Dermis blood vessel endothelial cell (primary cell): ENCODE measurements around the gene CCDC91. TPM values are rescaled to one million over a fixed set of nuclear protein-coding genes. Genes with fewer than 3 reads are reported as not detected.
"Not testable (repeated sequence)": the region's sequence is repeated elsewhere in the genome, so short reads cannot be mapped to it uniquely, and the experiment has no call there.

ENCODE experiments used
- DNase-seq: peaks from one replicate; pipeline ENCODE4 v3.0.0; 2010
- total RNA-seq: library from RNA; depleted of rRNA; stranded (reverse); fragments of >200 nt; gene quantifications from 2 replicates; pipeline ENCODE4 v1.2.3, GENCODE V29; 2014

The CCDC91 gene
- total RNA-seq, 1 donor from 2014 or later: 8.3 TPM

DNA sequence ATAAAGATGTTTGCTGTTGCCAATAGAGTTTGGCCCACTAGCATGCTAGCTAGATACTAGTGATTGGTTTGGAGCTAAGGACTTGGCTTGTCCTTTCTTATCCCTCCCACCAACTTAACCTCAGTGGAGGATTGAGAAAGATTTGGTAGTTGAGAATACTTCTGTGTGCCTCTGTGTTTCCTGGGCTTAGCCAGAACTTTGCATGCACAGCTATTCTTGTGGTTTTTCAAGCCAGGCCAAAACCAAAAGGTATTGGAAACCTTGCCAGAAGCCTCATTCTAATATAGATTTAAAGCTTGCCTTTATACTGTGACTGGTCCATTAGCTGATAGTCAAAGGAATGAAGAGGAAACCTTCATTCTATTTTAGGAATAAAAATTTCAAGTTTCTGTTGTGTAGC, 188.5 kb downstream of the CCDC91 start:
- DNase-seq: no peak

DNA sequence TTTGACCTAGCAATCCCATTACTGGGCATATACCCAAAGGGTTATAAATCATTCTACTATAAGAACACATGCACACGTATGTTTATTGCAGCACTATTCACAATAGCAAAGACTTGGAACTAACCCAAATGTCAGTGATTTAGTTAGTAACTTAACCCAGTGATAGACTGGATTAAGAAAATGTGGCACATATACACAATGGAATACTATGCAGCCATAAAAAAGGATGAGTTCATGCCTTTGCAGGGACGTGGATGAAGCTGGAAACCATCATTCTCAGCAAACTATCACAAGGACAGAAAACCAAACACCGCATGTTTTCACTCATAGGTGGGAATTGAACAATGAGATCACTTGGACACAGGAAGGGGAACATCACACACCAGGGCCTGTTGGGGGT, 189.5 kb downstream of the CCDC91 start:
- DNase-seq: not testable (repeated sequence)

DNA sequence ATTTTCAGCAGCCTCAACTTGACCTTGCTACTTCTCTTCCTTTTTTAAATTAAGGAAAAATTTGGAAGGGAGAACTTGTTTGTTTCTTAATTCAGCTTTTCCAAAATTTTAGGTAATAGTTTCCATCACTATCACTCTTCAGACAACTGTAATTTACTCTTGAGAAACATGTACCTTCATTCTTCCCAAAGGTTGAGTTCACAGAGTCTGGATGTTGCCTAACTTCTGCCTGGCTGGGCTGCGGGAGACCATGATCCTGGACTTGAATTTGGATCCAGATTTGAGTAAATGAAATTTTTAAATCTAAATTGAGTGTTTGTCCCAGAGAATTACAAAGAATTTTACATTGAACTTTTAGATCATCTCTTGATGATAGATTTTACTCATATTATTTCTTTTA, 193.1 kb downstream of the CCDC91 start:
- DNase-seq: no peak

- no peak for DNase-seq
Measured at GRCh38 chr12:28388879-28389278, 198.6 kb downstream of the CCDC91 start.

DNA sequence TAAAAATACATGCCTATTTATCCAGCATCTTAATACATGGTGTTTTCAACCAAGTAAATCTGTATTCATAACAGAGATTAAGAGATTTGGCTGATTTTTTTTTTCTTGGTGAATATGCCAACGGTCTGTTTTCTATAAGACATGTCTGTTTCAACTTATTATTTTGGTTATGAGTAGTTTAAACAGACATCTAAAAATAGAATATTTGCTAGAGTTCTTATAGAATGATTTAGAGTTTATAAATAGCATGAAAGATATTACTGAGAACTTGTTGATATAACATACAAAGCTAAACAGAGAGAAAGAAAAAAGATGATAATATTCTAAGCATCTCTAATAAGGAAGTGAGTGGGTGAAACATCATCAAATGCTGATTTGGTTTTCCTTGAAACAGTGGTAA, 199.9 kb downstream of the CCDC91 start:
- DNase-seq: no peak

- no peak for DNase-seq
Measured at GRCh38 chr12:28390761-28391385, 200.6 kb downstream of the CCDC91 start.

DNA sequence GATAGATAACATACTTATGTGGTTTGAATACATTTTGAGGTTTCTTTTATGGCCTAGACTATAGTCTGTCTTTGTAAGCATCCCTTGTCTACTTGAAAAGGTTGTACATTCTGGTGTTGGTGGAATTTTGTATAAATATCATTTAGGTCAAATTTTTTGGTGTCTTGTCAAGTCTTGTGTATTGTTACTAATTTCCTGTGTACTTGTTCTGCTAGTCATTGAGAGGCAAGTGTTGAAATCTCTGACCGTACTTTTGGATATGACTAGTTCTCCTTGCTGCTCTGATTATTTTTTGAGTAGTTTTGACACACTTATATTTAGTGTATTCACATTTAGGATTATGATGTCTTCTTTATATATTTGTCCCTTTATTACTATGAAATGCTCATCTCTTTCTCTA, 219.6 kb downstream of the CCDC91 start:
- peak; percentile 1 for DNase-seq

- DNase-seq: no peak
Measured at GRCh38 chr12:28413460-28414109, 223.3 kb downstream of the CCDC91 start.

- peak; percentile 1 for DNase-seq
Measured at GRCh38 chr12:28415755-28416154, 225.5 kb downstream of the CCDC91 start.

DNA sequence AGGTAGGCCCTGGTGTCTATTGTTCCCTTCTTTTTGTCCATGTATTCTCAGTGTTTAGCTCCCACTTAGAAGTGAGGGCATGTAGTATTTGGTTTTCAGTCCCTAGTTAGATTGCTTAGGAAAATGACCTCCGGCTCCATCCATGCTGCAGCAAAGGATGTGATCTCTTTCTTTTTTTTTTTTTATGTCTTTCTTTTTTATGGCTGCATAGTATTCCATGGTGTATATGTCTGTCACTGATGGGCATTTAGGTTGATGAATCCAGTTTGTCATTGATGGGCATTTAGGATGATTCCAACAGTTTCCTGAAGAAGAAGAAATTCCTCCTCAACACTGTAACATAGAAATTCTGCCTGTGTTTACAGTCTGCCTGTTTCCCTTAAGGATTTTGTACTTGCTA, 231.1 kb downstream of the CCDC91 start:
- no peak for DNase-seq

DNA sequence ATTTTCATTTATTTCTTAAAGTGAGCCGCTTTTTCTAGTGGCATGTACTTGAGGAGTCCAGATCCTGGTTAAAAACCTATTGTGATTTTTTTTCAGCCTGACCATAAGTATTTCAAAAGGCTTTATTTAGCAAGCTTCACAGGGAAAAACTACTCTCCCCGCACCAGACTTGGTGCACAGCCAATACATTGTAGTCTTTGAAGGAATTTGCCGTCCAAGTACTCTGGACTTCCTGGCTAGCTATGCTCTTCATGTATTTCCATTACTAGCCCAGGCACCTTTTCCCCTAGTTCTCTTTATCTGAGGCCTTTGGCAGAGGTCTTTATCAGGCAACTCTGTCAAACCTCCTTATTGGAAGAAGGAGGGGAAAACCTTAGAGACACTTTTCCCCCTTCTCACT, 234.7 kb downstream of the CCDC91 start:
- peak; percentile 95 for DNase-seq

DNA sequence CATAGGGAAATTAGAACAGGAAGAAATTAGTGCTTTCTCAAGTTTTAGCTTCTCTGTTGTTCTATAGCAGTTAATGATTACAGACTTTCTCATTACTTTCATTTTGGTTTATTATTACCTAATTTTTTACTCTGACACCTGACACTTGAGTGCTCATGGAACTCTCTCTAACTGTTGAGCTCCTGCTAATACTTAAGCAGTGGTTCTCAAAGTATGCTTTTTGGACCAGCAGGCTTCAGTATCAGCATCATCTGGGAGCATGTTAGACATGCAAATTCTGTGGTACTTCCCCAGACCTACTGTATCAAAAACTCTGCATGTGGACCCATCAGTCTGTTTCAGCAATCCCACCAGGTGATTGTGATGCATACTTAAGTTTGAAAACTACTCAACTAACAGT, 235.3 kb downstream of the CCDC91 start:
- peak; percentile 0 for DNase-seq

DNA sequence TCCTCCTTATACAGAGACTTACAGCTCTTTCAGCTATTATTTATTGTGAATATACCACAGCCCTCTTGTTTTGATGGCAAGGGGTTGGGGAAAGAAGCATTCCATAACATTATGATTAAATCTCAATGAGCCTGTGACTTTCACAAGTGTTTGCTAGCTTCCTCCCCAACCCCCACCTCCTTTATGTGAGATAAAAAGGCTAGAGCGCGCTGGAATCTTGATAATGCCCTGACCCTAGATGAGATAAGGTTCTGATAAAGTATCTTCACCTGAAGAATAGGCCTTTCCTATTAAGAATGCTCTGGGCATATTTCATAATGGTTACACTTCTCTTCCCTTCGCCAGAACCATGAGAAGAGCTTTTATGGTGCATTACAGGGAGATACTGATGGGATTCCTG, 236.8 kb downstream of the CCDC91 start:
- DNase-seq: no peak

- no peak for DNase-seq
Measured at GRCh38 chr12:28440081-28440608, 249.9 kb downstream of the CCDC91 start.

- no peak for DNase-seq
Measured at GRCh38 chr12:28442101-28442500, 251.8 kb downstream of the CCDC91 start.

- no peak for DNase-seq
Measured at GRCh38 chr12:28443337-28443736, 253.1 kb downstream of the CCDC91 start.

DNA sequence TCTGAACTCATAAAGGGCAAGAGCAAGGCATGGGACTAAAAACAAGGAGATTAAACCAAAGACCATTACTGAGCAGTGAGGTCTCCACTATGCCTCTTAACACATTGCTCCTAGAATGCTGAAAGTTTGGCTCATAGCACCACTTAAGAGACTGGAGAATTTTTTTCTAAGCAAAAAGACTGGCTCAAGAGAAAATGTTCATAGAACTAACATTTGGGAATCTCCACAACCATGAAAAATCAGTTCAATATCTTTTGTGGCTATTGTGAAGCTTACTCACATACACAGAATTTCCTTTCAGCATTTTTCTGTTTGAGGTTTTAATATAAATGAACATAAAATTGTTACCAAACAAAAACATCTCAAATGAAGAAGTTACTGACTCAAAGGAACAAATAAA, 255.8 kb downstream of the CCDC91 start:
- no peak for DNase-seq

DNA sequence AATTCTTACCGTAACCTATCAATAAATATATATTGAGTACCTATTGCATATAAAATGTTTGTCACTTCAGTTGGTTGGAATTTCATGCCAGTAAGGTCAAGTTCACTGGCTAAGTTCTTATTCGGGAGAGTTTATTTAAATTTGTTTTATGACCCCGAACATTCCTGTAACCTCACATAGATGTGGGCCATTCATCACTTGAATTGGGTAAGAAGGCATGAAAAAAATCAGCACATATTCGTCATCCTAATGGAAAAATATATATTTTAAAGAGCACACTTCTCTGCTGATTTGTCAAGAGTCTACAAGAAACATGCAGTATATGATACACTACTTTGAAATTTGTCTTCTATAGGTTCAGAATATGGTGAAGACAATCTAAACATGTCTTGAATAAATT, 263.4 kb downstream of the CCDC91 start:
- DNase-seq: no peak

GRCh38 chr12:28456934-28457710, 266.9 kb downstream of the CCDC91 start:
- no peak for DNase-seq

DNA sequence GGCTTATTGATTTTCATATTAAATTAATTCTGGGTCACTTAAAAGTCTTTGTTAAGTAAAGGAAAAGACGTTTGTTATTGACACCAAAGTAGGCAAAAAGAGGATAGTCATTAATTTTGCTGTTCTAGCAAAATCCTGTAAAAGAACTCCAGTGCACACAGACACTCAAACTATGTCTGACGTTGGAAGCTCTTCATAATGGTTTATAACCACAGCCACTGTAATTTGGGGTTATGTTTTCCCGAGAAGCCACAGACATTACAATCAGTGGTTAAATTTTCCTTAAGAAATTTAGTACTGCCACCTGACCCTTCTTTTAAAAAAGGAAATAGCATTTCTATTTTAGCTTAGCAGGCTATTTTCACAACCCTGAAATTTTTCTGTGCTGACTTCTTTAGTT, 267.5 kb downstream of the CCDC91 start:
- DNase-seq: no peak

DNA sequence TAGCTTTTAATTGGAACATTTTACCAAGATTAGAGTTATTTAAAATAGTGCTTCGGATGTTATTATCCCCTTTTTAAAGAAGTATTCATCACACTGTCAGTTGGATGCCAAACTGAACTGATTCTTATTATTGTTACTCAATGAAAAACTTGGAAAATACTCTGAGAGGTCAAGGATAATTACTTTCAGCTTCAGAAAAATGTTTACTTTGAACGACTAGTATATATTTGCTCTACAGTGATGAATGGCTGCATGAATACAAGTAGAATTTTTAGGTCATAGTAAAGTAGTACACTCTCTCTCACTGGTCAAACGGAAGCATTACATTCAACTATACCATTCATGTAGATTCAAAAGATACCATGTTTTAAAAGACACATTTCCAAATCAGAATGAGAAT, 269.2 kb downstream of the CCDC91 start:
- DNase-seq: no peak

GRCh38 chr12:28460420-28461130, 270.3 kb downstream of the CCDC91 start:
- no peak for DNase-seq

DNA sequence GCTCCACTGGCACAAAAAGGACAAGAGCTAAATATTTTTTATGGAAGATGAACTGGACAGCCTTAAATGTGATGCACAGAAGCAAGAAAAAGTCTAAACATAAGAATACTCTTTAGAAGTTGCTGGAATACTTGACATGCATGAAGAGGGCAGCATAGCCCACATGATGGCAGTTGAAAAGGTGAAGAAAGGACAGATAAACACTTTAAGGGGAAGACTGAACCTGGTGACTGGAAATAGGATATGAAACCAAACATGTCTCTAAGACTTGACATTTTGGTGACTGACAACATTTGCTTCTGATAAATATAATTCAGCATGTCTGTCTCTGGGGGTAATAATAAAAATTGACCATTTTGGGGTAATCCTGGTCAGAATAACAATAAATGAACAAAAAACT, 273.1 kb downstream of the CCDC91 start:
- DNase-seq: no peak
